Jurkat, Clone E6-1 (cell line): ENCODE data around the gene KCTD16.

Experiments used
- DNase-seq: peaks from one replicate; pipeline ENCODE4 v3.0.0-alpha.2; 2011; ENCODE audit warnings: low read depth, low spot score
- H3K4me3 ChIP-seq: 2 replicates; pipeline ENCODE4 v1.5.1; 2011; ENCODE audit warnings: mild to moderate bottlenecking, low read length, control low read depth, moderate library complexity

KCTD16 gene

GRCh38 chr5:144315026-144315425 is 144.4 kb downstream of the KCTD16 start:
- no peak for DNase-seq
- no peak overlapping the region for H3K4me3 ChIP-seq

- no peak overlapping the region for H3K4me3 ChIP-seq
- no peak for DNase-seq
Observed at GRCh38 chr5:144315994-144316634, 145.4 kb downstream of the KCTD16 start.

- no peak for DNase-seq
Observed at GRCh38 chr5:144318011-144318410, 147.3 kb downstream of the KCTD16 start.

GRCh38 chr5:144318460-144318859 is 147.8 kb downstream of the KCTD16 start:
- no peak overlapping the region for H3K4me3 ChIP-seq
- no peak for DNase-seq

More at GRCh38 chr5:144318011-144318410, 147.3 kb downstream of the KCTD16 start:
- H3K4me3 ChIP-seq, result no peak overlapping the region

- DNase-seq, result no peak
- no peak overlapping the region for H3K4me3 ChIP-seq
Observed at GRCh38 chr5:144323181-144323580, 152.5 kb downstream of the KCTD16 start.

- DNase-seq, result no peak
- no peak overlapping the region for H3K4me3 ChIP-seq
Observed at GRCh38 chr5:144325532-144325931, 154.9 kb downstream of the KCTD16 start.

- no peak overlapping the region for H3K4me3 ChIP-seq
- no peak for DNase-seq
Observed at GRCh38 chr5:144328494-144328893, 157.8 kb downstream of the KCTD16 start.

GRCh38 chr5:144328980-144329379 is 158.3 kb downstream of the KCTD16 start:
- no peak for DNase-seq
- H3K4me3 ChIP-seq, result no peak overlapping the region

GRCh38 chr5:144329681-144330080 is 159.0 kb downstream of the KCTD16 start:
- no peak overlapping the region for H3K4me3 ChIP-seq
- no peak for DNase-seq

GRCh38 chr5:144331361-144331760 is 160.7 kb downstream of the KCTD16 start:
- no peak for DNase-seq
- H3K4me3 ChIP-seq, result no peak overlapping the region

GRCh38 chr5:144332265-144332664 is 161.6 kb downstream of the KCTD16 start:
- no peak overlapping the region for H3K4me3 ChIP-seq
- DNase-seq, result peak; percentile 1

- H3K4me3 ChIP-seq, result no peak overlapping the region
- no peak for DNase-seq
Observed at GRCh38 chr5:144333336-144333920, 162.8 kb downstream of the KCTD16 start.

- DNase-seq, result no peak
- no peak overlapping the region for H3K4me3 ChIP-seq
Observed at GRCh38 chr5:144335561-144335960, 164.9 kb downstream of the KCTD16 start.

GRCh38 chr5:144336191-144336961 is 165.7 kb downstream of the KCTD16 start:
- no peak for DNase-seq
- H3K4me3 ChIP-seq, result no peak overlapping the region

- DNase-seq, result no peak
- no peak overlapping the region for H3K4me3 ChIP-seq
Observed at GRCh38 chr5:144352330-144352729, 181.7 kb downstream of the KCTD16 start.

GRCh38 chr5:144352732-144353317 is 182.2 kb downstream of the KCTD16 start:
- DNase-seq, result no peak
- H3K4me3 ChIP-seq, result no peak overlapping the region

- DNase-seq, result no peak
- H3K4me3 ChIP-seq, result no peak overlapping the region
Observed at GRCh38 chr5:144356489-144356888, 185.8 kb downstream of the KCTD16 start.

- H3K4me3 ChIP-seq, result no peak overlapping the region
- no peak for DNase-seq
Observed at GRCh38 chr5:144361406-144361805, 190.7 kb downstream of the KCTD16 start.

- H3K4me3 ChIP-seq, result no peak overlapping the region
- DNase-seq, result no peak
Observed at GRCh38 chr5:144365885-144366284, 195.2 kb downstream of the KCTD16 start.

- no peak for DNase-seq
- no peak overlapping the region for H3K4me3 ChIP-seq
Observed at GRCh38 chr5:144367991-144368390, 197.3 kb downstream of the KCTD16 start.
